ENCODE data around the gene FBXW11.
"Not testable (repeated sequence)": the region's sequence is repeated elsewhere in the genome, so short reads cannot be mapped to it uniquely, and the experiment has no call there.

Gene FBXW11

GRCh38 chr5:172006321-172007174 lies at the start of gene FBXW11:
TSS of gene FBXW11 (minus strand) at chr5:172006638. CDS start at chr5:172006502, 136 bp downstream.
- peak; percentile 86 to 90 for DNase-seq

GRCh38 chr5:172055996-172056395 lies 49.6 kb upstream of the FBXW11 start:
- no peak for DNase-seq

GRCh38 chr5:172055421-172055820 lies 49.0 kb upstream of the FBXW11 start:
- no peak for DNase-seq

GRCh38 chr5:172054611-172055153 lies 48.2 kb upstream of the FBXW11 start:
- no peak for DNase-seq

- no peak for DNase-seq
Measured at GRCh38 chr5:172052450-172053236, 46.2 kb upstream of the FBXW11 start.

- no peak for DNase-seq
Measured at GRCh38 chr5:172051643-172052339, 45.4 kb upstream of the FBXW11 start.

- DNase-seq: no peak
Measured at GRCh38 chr5:172050080-172050479, 43.6 kb upstream of the FBXW11 start.

- no peak for DNase-seq
Measured at GRCh38 chr5:172049226-172049796, 42.9 kb upstream of the FBXW11 start.

GRCh38 chr5:172048539-172049101 lies 42.2 kb upstream of the FBXW11 start:
- no peak for DNase-seq

- no peak for DNase-seq
Measured at GRCh38 chr5:172048170-172048422, 41.7 kb upstream of the FBXW11 start.

- no peak for DNase-seq
Measured at GRCh38 chr5:172046593-172046992, 40.2 kb upstream of the FBXW11 start.

- no peak for DNase-seq
Measured at GRCh38 chr5:172045315-172045632, 38.8 kb upstream of the FBXW11 start.

- no peak for DNase-seq
Measured at GRCh38 chr5:172044631-172045314, 38.3 kb upstream of the FBXW11 start.

GRCh38 chr5:172043865-172044264 lies 37.4 kb upstream of the FBXW11 start:
- DNase-seq: no peak

GRCh38 chr5:172042183-172042582 lies 35.7 kb upstream of the FBXW11 start:
- DNase-seq: no peak

- DNase-seq: no peak
Measured at GRCh38 chr5:172038167-172038566, 31.7 kb upstream of the FBXW11 start.

GRCh38 chr5:172035049-172035448 lies 28.6 kb upstream of the FBXW11 start:
- no peak for DNase-seq

- no peak for DNase-seq
Measured at GRCh38 chr5:172031894-172032461, 25.5 kb upstream of the FBXW11 start.

GRCh38 chr5:172029876-172030275 lies 23.4 kb upstream of the FBXW11 start:
- no peak for DNase-seq

- DNase-seq: no peak
Measured at GRCh38 chr5:172028167-172028566, 21.7 kb upstream of the FBXW11 start.

- DNase-seq: not testable (repeated sequence)
Measured at GRCh38 chr5:172020110-172020786, 13.8 kb upstream of the FBXW11 start.

Data from stimulated activated CD4-positive, alpha-beta T cell treated with anti-CD3 and anti-CD28 coated beads, Interleukin-2, amount 100 ng/mL, for 48 hours (primary cell).